ENCODE data around the gene SLC5A6.

DNA sequence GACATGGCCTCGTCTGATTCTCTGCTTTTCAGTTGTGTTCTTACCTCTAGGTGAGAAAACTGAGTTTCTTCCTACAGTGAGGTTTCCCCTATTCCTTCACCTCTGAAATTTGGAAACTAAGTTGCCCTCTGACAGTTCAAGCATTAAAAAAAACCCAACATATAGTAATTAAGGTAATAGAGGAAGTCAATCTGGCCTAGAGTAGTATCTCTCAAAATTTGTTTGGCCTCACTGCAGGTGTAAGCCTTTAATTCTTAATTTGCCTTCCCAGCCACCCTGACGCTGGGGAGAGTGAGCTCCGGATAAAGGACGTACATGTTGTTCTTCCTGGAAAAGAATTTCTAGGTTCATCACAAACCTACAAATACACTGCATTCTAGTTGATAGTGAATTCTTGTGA is 6.5 kb upstream of the SLC5A6 start:
- TF ChIP-seq CTCF (IDR thresholded peaks at IDR 0.05) (no peak), POLR2A (IDR thresholded peaks at IDR 0.05) (no peak)
